DND-41 (cell line): ENCODE measurements around the gene ATP6V1C2.
A peak's percentile ranks its signal among the peaks of the same experiment; 100 is the strongest.

ENCODE experiments used
- EZH2 ChIP-seq: IDR thresholded peaks from 3 replicates; pipeline ENCODE4 v1.6.1; 2012; ENCODE audit warnings: borderline replicate concordance, low read depth, mild to moderate bottlenecking, moderate library complexity, low read length, inconsistent platforms; ENCODE audit not compliant: severe bottlenecking
- TF ChIP-seq, protein P1 (sequence below): IDR thresholded peaks from 2 replicates; pipeline ENCODE4 v1.5.1; 2012; ENCODE audit warnings: borderline replicate concordance, low read length, moderate library complexity, mild to moderate bottlenecking; ENCODE audit not compliant: poor library complexity, severe bottlenecking; ENCODE audit errors: extremely low read depth

DNA sequence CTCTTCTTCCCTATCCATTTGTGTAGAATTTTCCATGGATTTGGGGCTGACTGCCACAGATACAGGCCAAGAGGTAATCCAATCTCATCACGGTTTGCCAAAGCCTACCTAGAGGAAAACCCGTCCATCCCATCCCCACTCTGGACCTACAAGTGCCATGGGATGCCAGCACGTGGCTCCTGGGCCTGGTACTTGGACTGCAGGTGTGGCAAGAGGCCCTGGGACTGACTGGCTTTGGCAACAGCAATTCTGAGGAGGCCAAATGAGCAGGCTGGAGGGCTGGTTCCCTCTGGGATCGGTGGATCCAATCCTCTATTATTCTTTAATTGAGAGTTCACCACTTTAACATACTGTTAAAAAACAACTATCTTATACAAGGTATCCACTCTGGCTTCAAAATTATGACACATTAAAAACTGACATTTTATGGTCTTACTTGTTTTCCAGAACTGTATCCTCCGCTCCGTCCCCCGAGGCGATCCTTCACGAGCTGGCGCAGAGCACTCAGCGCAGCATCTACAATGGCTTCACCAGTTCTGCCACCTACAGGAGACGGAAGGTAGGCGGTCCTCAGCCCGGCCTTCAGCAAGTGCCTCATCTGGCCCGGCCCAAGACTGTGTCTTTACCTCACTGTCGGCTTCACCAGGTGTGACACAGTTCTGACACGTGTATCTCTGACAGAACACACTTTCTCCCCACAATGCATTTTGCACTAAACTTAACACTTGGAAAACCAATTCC, 71.4 kb downstream of the ATP6V1C2 start:
- no peak for TF ChIP-seq EZH2
- TF ChIP-seq, protein P1, sequence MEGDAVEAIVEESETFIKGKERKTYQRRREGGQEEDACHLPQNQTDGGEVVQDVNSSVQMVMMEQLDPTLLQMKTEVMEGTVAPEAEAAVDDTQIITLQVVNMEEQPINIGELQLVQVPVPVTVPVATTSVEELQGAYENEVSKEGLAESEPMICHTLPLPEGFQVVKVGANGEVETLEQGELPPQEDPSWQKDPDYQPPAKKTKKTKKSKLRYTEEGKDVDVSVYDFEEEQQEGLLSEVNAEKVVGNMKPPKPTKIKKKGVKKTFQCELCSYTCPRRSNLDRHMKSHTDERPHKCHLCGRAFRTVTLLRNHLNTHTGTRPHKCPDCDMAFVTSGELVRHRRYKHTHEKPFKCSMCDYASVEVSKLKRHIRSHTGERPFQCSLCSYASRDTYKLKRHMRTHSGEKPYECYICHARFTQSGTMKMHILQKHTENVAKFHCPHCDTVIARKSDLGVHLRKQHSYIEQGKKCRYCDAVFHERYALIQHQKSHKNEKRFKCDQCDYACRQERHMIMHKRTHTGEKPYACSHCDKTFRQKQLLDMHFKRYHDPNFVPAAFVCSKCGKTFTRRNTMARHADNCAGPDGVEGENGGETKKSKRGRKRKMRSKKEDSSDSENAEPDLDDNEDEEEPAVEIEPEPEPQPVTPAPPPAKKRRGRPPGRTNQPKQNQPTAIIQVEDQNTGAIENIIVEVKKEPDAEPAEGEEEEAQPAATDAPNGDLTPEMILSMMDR, result peak; percentile 28
